Measurements from ENCODE around the gene ZNF385D.
A peak's percentile ranks its signal among the peaks of the same experiment; 100 is the strongest.

The ZNF385D gene

DNA sequence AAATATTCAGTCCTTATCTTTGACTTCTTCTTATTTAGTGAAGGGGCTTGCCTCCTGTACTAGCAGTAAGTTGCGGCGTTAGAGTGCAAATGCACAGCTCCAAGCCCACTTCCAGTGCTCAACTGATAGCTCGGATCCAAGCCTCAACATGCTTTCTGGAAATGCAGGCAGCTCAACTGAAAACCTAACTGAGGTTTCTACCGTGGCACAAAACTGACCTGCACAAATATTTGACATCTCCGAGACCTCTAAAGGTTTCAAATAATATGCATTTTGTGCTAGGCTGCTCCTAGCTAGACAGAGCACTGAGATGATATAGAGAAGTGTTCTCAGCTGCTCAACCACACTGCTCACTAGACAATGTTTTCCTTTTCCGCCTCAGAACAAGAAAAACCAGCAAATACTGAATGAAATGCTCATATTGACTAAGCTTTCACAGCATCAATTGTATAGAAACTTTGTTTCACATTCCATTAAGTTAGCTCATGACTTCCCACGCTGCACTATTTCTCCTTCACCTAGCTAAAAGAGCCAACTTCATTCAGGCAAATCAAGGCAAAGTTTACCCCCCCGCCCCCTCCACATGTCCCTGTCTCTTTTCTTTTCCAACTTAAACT lies 822 bp downstream of the ZNF385D start:
- no peak for DNase-seq (ENCODE audit: low spot score)

DNA sequence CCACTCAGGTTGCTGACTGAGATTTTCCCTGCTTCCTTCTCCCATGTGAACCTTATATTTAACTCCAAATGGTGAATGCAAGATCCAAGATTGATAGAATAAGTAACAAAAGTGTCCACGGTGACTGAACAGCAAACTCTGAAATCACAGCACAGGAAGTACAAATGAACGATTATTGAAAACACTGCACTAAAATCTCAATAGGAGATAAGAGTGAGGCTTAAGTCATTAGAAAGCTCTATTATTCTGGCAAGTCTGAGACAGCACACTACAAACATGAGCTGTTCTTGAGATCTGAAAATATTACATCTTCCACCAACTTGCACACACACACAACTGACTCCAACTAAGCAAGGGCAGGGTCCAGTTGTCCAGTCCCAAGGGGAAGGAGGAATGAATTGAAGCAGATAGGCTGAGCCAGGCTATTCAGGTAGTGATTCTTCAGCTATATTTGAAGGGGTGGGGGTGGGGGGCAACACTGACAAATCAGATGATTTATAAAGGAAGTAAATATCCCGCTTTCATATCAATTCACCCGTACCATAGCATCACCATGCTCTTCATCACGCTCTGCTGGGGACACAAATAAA lies 2.9 kb downstream of the ZNF385D start:
- no peak for DNase-seq (ENCODE audit: low spot score)

DNA sequence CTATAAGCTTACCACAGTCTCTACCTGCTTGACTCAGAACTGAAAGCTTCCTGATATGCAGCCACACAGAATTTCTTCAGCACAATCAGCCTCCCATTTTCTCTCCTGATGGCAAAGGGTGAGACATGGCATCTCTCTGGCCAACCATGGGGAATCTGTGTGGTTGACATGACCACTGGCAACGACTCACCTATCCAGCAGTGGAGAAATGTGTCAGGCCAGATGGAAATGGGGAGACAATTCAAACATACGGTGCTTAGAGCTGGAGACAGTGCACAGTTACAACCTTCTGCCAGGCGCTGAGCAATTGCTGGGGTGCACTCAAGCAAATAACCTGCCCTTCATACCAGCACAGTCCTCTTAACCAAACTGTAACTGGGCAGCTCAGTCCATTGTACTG lies 3.6 kb downstream of the ZNF385D start:
- DNase-seq (ENCODE audit: low spot score): peak; percentile 9

GRCh38 chr3:21745966-21746365 lies 5.0 kb downstream of the ZNF385D start:
- no peak for DNase-seq (ENCODE audit: low spot score)

DNA sequence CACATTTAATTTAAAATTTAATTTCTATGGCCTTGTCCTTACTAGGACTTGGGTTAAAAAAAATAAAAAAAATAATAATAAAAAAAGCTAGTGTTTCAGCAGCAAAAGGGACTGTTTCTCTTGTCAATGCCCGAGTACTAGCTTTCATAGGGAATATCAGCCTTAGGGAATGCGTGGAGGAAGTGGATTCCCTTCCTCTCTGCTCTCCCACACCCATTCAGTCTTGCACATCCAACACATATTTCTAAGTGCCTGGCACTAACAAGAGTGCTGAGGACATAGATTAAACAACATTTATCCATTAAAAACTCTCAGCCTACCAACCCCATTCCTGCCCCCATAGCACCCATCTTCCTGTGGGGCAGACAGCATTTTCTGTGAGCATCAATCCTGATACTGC lies 6.2 kb downstream of the ZNF385D start:
- DNase-seq (ENCODE audit: low spot score): no peak

GRCh38 chr3:21738935-21739702 lies 11.9 kb downstream of the ZNF385D start:
- no peak for DNase-seq (ENCODE audit: low spot score)

DNA sequence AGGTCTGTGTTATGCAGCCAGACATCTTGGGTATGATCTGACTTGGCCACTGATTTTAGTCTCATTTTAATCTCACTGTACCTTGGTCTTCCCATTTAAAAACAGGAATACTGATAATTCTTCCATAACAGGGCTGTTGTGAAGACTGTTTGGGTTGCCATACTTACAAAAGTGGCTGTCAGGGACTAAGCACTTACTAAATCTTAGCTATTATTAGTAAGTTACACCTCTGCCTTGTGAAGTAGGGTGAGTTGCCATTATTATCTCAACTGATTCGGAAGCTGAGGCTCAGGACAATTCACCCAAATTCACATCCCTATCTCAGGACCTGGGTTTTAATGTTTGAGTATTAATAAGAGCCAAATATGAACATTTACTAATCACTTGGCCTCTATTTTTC lies 12.7 kb downstream of the ZNF385D start:
- no peak for DNase-seq (ENCODE audit: low spot score)

- no peak for DNase-seq (ENCODE audit: low spot score)
These were observed 16.3 kb downstream of the ZNF385D start for GRCh38 chr3:21734746-21735145.

GRCh38 chr3:21729888-21730459 lies 21.0 kb downstream of the ZNF385D start:
- DNase-seq (ENCODE audit: low spot score): peak; percentile 19

DNA sequence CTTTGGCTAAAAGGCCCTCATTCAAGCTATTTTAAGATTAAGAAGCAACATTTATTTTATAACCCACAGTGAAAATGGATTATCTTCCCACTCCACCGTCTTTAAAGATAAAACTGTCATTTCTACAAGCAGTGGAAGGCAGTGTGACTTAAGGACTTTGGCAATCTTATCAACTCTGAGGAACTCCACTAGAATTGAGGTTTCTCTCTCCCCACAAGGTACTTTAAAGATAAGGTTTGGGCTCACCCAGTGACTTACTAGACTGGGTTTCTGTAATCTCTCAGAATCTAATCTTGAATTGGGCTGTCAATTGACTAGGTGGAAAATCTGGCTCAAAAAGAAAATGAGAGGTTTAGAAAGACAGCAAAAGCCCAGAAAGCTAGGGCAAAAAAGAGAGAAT lies 21.7 kb downstream of the ZNF385D start:
- no peak for DNase-seq (ENCODE audit: low spot score)

- no peak for DNase-seq (ENCODE audit: low spot score)
These were observed 28.2 kb downstream of the ZNF385D start for GRCh38 chr3:21722768-21723167.

DNA sequence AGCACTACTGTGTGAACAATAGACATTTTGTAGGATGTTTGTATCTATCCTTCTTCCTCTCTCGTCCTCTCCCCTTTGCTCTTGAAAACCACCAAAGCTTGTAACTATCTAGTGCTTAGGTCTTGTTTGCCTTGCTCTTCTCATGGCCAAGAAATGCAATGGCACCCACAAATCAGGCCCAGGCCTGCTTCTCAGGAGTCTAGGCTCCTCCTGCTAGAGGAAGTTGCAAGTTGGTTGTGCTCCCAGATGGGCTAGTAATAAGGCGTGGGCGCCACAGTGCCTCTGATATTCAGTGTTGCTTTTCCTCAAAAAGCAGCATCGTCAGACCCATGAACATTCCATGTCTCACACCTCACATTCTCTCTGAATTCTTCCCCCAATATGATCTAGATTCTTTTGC lies 28.7 kb downstream of the ZNF385D start:
- DNase-seq (ENCODE audit: low spot score): no peak

DNA sequence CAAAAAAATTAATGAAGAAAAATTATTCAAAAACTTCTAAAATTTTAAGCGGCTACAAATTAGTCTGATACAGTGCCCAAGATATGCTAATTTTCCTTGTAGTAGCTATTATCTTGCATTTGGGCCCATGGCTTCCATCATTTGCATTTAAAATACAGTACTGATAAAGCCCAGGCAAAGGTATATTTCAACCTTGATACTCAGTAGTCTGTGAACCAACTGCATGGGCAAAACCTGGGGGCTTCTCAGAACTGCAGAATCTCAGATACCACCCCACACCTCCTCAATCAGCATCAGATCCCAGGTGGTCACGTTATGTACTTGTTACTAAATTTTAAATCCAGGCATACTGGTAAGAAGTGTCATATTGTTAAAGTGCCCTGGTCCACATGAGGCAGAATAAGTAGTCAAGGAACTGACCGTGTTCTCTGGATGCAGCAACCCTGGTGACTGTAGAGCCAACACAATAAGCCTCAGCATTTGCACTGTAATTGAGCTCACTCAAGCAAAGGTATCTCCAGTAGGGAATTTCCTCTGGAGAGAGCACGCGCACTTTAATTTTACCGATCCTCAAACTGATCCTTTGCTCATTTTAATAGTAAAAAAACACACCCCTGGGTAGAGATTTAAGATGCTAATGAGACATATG lies 31.9 kb downstream of the ZNF385D start:
- DNase-seq (ENCODE audit: low spot score): no peak

DNA sequence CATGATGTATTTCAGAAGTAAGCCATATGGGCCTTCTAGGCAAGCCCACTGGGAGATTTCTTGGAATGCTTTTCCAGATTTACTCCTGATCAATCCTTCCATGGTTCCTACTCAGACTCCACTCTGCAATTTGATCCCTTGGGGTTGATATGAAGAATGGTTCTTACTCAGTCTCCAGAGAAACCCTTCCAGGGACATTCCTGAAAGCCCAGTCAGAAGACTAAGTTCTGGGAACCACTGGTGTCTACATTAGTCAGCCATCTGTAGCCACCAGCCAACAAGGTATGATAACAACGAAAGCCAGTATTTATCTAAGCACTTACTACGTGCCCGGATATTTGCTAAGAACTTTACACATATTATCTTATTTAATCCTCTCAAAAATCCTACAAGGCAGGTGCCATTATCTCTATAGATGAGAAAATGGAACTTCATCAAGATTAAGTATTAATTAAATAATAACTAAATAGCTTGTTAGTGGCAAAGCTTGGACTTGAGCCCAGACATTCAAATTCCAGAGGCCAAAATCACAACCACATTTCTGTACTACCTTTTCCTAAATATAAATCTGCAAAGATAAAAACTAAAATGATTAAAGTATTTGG lies 32.7 kb downstream of the ZNF385D start:
- peak; percentile 79 for DNase-seq (ENCODE audit: low spot score)

DNA sequence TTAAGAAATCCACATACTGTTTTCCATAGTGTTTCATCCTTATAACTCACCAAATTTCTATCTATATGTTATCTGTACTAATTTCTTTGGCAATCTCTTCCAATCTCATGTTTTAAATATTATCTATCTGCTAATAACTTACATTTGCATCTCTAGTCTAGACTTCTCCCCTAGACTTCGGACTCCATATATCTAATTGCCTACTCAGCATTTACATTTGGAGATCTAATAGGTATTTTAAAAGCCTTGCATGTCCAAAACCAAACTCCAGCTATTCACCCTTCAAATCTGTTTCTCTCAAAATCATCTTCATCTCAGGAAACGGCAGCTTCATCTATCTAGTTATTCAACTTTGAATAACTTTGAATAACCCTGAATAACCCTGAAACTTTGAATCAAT lies 35.3 kb downstream of the ZNF385D start:
- no peak for DNase-seq (ENCODE audit: low spot score)

DNA sequence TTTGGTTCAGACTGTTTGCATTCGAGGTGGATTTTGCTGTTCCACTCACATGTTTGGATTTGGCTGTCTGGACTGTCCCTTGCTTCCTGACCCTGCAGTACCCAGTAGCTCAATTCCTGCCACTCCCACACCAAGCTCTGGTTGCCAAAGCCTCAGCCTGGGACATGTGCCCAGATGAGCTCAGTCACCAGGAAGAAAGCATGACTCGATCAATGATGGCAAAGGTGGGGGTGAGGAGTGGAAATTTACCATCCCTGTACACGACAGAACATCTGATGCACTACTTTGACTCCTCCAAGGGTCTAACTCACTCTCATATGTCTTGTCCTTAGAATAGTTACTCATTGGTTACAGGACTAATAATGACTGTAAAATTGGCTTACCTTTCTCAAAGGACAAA lies 45.2 kb downstream of the ZNF385D start:
- DNase-seq (ENCODE audit: low spot score): peak; percentile 55

- no peak for DNase-seq (ENCODE audit: low spot score)
These were observed 46.2 kb downstream of the ZNF385D start for GRCh38 chr3:21704796-21705195.

DNA sequence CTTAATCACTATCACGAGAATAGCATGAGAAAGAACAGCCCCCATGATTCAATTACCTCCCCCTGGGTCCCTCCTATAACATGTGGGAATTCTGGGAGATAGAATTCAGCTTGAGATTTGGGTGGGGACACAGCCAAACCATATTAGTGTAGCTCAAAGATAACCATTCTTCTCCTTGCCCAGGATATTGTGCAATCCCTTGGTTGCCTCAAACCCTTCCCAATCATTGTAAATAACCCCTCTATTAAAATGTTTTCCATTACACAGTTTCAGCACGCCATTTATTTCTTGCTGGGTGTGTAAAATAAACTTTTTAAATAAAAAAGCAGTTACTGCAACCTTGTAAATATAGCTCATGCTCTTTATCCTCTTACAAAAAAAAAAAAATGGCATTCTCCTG lies 47.7 kb downstream of the ZNF385D start:
- no peak for DNase-seq (ENCODE audit: low spot score)

DNA sequence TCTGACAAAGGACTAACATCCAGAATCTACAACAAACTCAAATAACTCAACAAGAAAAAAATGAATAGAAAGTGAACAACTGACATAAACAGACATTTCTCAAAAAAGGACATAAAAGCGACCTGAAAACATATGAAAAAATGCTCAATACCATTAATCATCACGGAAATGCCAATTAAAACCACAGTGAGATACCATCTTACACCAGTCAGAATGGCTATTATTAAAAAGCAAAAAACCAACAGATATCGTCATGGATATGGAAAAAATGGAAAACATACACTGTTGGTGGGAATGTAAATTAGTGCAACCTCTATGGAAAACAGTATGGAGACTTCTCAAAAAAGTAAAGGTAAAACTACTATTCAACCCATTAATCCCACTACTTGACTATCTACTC lies 53.3 kb downstream of the ZNF385D start:
- no peak for DNase-seq (ENCODE audit: low spot score)

DNA sequence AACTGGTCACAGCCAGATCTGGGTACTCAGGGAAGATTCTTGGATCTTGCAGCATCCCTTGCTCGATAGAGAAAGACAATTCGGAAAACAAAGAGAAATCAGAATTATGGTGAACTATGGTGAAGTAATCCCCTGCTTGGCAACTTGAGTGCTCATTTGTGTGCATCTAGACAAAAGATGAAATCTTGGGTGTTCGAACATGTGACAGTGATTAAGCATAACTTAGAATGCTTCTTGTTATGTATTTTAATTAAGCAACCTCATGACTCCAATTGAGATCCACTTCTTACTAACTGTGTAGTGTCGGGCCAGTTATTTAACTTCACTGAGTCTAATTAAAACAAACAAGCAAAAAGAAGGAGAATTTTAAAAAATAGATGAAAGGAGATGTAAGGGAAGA lies 56.5 kb downstream of the ZNF385D start:
- DNase-seq (ENCODE audit: low spot score): no peak

DNA sequence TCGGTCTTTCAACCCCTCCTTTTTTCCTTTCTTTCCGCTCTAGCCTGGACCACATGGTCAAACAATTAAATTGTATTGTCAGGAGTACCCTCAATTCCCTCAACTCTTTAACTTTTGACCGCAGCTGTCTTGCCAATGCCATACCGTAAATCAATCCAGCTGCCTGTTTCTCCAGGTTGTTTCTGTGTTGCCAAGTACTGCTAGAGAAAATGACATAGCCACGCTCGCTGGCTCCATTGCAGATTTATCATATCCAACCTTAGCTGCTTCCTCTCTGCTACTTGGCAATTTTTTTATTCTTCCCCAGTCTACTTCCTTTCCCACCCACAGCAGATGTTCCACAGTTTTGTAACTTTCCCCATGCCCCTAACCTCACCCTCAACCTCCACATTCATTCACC lies 60.0 kb downstream of the ZNF385D start:
- DNase-seq (ENCODE audit: low spot score): no peak

- DNase-seq (ENCODE audit: low spot score): no peak
These were observed 68.8 kb downstream of the ZNF385D start for GRCh38 chr3:21682206-21682605.
